ENCODE measurements around the gene CYP4X1.
"Not testable (repeated sequence)": the region's sequence is repeated elsewhere in the genome, so short reads cannot be mapped to it uniquely, and the experiment has no call there.

Gene CYP4X1

DNA sequence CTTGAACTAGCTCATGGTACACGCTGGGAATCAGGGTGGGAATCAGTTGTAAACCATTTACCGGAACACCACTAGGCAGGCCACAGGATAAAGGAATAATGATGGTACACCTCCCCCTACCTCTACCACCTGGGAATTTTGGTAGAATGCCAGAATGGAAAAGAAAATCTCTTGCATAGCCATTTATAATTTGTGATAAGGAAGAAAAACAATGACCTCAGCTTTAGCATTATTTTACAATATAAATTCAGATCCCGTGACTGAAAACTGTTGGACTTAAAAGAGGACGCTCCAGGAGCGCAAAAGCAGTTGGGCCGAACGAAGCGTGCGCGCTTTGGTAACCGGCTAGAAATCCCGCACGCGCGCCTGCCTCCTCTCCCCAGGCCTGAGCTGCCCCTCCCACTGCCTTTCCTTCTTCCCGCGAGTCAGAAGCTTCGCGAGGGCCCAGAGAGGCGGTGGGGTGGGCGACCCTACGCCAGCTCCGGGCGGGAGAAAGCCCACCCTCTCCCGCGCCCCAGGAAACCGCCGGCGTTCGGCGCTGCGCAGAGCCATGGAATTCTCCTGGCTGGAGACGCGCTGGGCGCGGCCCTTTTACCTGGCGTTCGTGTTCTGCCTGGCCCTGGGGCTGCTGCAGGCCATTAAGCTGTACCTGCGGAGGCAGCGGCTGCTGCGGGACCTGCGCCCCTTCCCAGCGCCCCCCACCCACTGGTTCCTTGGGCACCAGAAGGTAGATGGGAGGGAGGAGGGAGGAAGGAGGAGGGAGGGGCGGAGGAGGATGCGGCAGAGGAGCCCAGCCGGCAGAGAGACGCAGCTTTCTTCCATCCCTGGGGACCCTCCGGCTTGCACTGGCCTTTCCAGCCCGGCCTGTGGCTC lies at the start of gene CYP4X1:
Gene CYP4X1, plus strand, starts transcription at position 402 of the 873 bp plus-strand sequence. Its CDS starts 149 bp downstream, at position 551.
- Histone ChIP-seq H3K4me2 (ENCODE audit: low read length) (no peak within 1 kb of the TSS), H3F3A (ENCODE audit: insufficient read depth, low read length) (no peaks in the 10 kb centered on the region), H3K27ac (ENCODE audit: low read depth, low read length, poor library complexity, severe bottlenecking) (no peak within 1 kb of the TSS), H3K36me3 (ENCODE audit: insufficient read depth, low read length) (no peaks in the 10 kb centered on the region), H3K4me3 (ENCODE audit: low read depth, low read length, poor library complexity, severe bottlenecking) (no peak within 1 kb of the TSS), H3K9me3 (ENCODE audit: low read length) (no peaks in the 10 kb centered on the region), H3K9ac (ENCODE audit: low read length) (no peak within 1 kb of the TSS), H4K20me1 (ENCODE audit: insufficient read depth, low read length) (no peaks in the 10 kb centered on the region), H3K9me2 (ENCODE audit: low read depth, low read length) (no peaks in the 10 kb centered on the region), H3K4me1 (ENCODE audit: insufficient read depth, low read length, severe bottlenecking) (no peaks in the 10 kb centered on the region), H2AFZ (ENCODE audit: low read length) (no peak within 1 kb of the TSS), H3K79me2 (ENCODE audit: insufficient read depth, low read length) (no peaks in the 10 kb centered on the region), H3K27me3 (ENCODE audit: insufficient read depth, low read length) (no peaks in the 10 kb centered on the region; the same call in 1 of the 2 replicates)
- TF ChIP-seq CTCF (IDR thresholded peaks at IDR 0.05; ENCODE audit: low read length) (no peak), EZH2 (IDR thresholded peaks at IDR 0.05; ENCODE audit: borderline replicate concordance, low read length) (no peak)

DNA sequence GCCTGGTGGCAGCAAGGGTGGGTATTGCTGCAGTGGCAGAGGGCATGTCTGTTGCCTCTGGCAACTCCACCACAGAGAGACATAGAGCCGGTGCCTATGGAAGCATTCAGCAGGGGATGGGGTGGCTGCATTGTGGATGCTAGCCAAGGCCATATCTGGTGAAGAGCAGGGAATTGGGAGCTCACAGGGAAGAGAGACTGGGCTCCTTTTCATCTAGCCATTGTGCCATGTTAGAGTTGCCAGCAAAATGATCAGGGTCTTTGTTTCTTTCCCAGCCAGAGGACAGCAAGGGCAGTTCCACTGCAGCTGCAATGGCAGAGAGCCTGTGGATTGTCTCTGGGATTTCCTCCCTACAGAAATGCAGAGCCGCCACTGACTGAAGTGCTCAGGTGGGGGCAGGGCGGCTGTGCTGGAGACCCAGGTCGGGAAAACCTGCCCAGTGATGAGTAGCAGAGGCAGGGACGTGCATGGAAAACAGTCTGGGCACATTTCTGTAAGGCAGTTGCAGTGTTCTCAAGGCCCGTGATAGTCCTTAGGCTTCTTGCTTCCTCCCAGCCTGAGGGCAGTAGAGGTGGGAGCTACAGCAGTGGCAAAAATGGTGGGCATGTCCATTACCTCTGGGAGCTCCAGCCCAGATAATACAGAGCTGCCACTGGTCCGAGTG lies 40.2 kb upstream of the CYP4X1 start:
- H3K27me3 ChIP-seq (ENCODE audit: insufficient read depth, low read length), result no peaks in the 10 kb centered on the region
- no peaks in the 10 kb centered on the region for H4K20me1 ChIP-seq (ENCODE audit: insufficient read depth, low read length)
- H3K4me1 ChIP-seq (ENCODE audit: insufficient read depth, low read length, severe bottlenecking), result no peaks in the 10 kb centered on the region
- no peaks in the 10 kb centered on the region for H3F3A ChIP-seq (ENCODE audit: insufficient read depth, low read length)
- no peak overlapping the region for H3K27ac ChIP-seq (ENCODE audit: low read depth, low read length, poor library complexity, severe bottlenecking)
- TF ChIP-seq CTCF (IDR thresholded peaks at IDR 0.05; ENCODE audit: low read length), result no peak
- no peak for TF ChIP-seq EZH2 (IDR thresholded peaks at IDR 0.05; ENCODE audit: borderline replicate concordance, low read length)
- H3K9me2 ChIP-seq (ENCODE audit: low read depth, low read length), result no peaks in the 10 kb centered on the region
- H3K79me2 ChIP-seq (ENCODE audit: insufficient read depth, low read length), result no peaks in the 10 kb centered on the region
- no peak overlapping the region for H3K4me2 ChIP-seq (ENCODE audit: low read length)
- H3K9me3 ChIP-seq (ENCODE audit: low read length), result no peaks in the 10 kb centered on the region
- H3K4me3 ChIP-seq (ENCODE audit: low read depth, low read length, poor library complexity, severe bottlenecking), result no peak overlapping the region
- H3K36me3 ChIP-seq (ENCODE audit: insufficient read depth, low read length), result no peaks in the 10 kb centered on the region
- H3K9ac ChIP-seq (ENCODE audit: low read length), result no peak overlapping the region
- H2AFZ ChIP-seq (ENCODE audit: low read length), result no peak overlapping the region

DNA sequence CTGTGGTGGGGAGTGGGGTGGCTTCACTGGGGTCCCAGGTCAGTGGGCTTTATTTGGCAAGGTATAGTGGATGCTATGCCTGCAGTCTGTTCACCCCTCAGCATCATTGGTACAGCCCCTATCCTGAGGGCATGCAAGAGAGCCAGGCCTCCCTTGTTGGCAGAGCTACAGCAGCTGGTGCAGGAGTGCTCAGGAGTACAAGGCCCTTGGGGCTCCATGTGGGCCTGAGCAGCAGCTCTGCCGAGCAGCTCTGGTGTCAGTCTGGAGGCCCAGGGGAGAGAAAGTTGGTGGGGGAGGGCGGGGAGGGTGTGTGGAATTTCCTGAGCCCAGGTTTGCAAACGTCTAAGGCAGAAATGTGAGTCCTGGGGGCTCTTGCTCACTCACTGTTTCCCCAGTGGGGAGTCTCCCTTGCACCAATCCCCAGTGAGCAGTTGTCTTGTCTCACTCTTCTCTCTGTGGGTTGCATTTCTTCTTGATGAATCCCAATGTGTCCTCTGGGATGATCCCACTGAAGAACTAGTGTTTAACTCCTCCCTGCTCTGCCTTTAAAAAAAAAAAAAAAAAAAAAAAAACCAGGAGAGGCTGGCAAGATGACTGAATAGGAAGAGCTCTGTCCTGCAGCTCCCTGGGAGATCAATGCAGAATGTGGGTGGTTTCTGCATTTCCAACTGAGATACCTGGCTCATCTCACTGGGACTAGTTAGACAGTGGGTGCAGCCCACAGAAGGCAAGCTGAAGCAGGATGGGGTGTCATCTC lies 39.5 kb upstream of the CYP4X1 start:
- no peak overlapping the region for H3K4me2 ChIP-seq (ENCODE audit: low read length)
- H3K27me3 ChIP-seq (ENCODE audit: insufficient read depth, low read length), result no peaks in the 10 kb centered on the region
- no peak overlapping the region for H2AFZ ChIP-seq (ENCODE audit: low read length)
- no peaks in the 10 kb centered on the region for H3K9me2 ChIP-seq (ENCODE audit: low read depth, low read length)
- TF ChIP-seq EZH2 (IDR thresholded peaks at IDR 0.05; ENCODE audit: borderline replicate concordance, low read length), result no peak
- TF ChIP-seq CTCF (IDR thresholded peaks at IDR 0.05; ENCODE audit: low read length), result no peak
- H3F3A ChIP-seq (ENCODE audit: insufficient read depth, low read length), result no peaks in the 10 kb centered on the region
- H3K36me3 ChIP-seq (ENCODE audit: insufficient read depth, low read length), result no peaks in the 10 kb centered on the region
- no peaks in the 10 kb centered on the region for H3K79me2 ChIP-seq (ENCODE audit: insufficient read depth, low read length)
- no peak overlapping the region for H3K4me3 ChIP-seq (ENCODE audit: low read depth, low read length, poor library complexity, severe bottlenecking)
- no peaks in the 10 kb centered on the region for H3K4me1 ChIP-seq (ENCODE audit: insufficient read depth, low read length, severe bottlenecking)
- H4K20me1 ChIP-seq (ENCODE audit: insufficient read depth, low read length), result no peaks in the 10 kb centered on the region
- no peak overlapping the region for H3K27ac ChIP-seq (ENCODE audit: low read depth, low read length, poor library complexity, severe bottlenecking)
- H3K9ac ChIP-seq (ENCODE audit: low read length), result no peak overlapping the region
- H3K9me3 ChIP-seq (ENCODE audit: low read length), result no peaks in the 10 kb centered on the region

DNA sequence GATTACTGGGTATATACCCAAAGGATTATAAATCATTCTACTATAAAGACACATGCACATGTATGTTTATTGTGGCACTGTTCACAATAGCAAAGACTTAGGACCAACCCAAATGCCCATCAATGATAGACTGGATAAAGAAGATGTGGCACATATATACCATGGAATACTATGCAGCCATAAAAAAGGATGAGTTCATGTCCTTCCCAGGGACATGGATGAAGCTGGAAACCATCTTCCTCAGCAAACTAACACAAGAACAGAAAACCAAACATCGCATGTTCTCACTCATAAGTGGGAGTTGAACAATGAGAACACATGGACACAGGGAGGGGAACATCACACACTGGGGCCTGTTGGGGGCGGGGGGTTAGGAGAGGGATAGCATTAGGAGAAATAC lies 32.9 kb upstream of the CYP4X1 start:
- not testable (repeated sequence) for H3K27me3 ChIP-seq (ENCODE audit: insufficient read depth, low read length); H3K79me2 ChIP-seq (ENCODE audit: insufficient read depth, low read length); H3K27ac ChIP-seq (ENCODE audit: low read depth, low read length, poor library complexity, severe bottlenecking); H3K9me2 ChIP-seq (ENCODE audit: low read depth, low read length); H3F3A ChIP-seq (ENCODE audit: insufficient read depth, low read length); H3K4me3 ChIP-seq (ENCODE audit: low read depth, low read length, poor library complexity, severe bottlenecking); H2AFZ ChIP-seq (ENCODE audit: low read length); H4K20me1 ChIP-seq (ENCODE audit: insufficient read depth, low read length); H3K9me3 ChIP-seq (ENCODE audit: low read length); H3K9ac ChIP-seq (ENCODE audit: low read length); H3K4me2 ChIP-seq (ENCODE audit: low read length); H3K4me1 ChIP-seq (ENCODE audit: insufficient read depth, low read length, severe bottlenecking); H3K36me3 ChIP-seq (ENCODE audit: insufficient read depth, low read length)
